M059J (cell line): ENCODE measurements around the gene MKKS. TPM values are rescaled to one million over a fixed set of nuclear protein-coding genes. Genes with fewer than 3 reads are reported as not detected.
"Not testable (repeated sequence)": the region's sequence is repeated elsewhere in the genome, so short reads cannot be mapped to it uniquely, and the experiment has no call there.

Experiments
- DNase-seq: peaks from one replicate; pipeline ENCODE4 v3.0.0-alpha.2; 2012; ENCODE audit warnings: low read depth
- total RNA-seq: library from RNA; depleted of rRNA; stranded (reverse); fragments of >200 nt; shearing (Covaris generic); gene quantifications from 2 replicates; pipeline ENCODE4 v1.2.3, GENCODE V29; 2014

The MKKS gene
- total RNA-seq, 1 experiment from 2014 or later, result 21.0 TPM

DNA sequence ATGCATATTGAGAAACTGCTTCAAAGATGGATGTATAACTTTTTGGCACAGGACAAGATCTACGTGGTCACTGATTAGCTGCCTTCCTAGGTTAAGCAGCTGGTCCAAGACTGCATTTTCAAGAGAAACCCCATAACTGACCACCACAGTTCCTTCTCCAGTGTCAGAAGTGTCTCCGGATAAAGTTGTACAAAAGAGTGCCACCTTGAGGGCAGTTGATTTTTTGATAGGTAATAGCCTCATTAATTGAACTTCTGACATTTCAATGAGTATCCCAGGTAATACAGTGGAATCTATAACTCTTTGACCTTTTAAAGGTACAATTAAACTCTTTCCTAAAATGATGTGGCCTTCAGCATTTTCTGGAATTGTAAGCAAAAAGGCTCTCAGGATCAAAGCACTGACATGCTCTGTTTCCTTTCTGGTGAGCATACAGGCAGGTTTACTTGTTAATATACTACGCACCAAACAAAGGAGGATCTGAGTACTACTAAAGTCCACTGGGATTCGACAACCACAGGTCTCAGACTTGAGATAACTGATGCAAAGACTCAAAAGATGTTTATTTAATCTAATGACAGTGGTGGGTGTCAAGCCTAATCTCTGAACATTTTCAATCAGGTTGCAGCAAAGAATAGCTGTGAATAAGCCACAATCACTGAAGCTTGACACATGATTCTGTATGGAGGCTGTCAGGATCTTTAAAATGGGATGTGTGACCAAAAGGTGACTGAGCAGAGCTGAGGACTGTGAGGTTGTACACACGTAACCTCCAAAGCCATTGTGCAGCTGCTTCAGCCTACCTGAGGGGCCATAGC is 21.2 kb downstream of the MKKS start:
- peak; percentile 44 for DNase-seq

DNA sequence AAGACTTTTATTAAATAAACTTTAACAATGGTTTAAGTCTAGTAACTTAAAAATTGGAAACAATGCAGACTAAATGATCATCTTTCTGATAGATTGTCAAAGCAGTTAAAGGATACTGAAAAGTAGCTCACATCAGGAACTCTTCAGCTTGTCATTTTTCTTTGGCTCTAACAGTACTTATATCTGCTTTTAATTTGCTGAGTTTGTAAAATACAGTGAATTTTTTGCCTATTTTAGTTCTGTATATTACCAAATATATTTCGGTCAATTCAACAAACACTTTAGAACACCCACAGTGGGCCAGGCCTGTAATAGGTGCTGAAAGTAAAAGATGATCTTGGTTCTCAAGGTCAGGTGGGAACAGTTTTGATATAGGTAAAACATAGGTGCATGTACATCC is 22.3 kb downstream of the MKKS start:
- no peak for DNase-seq

DNA sequence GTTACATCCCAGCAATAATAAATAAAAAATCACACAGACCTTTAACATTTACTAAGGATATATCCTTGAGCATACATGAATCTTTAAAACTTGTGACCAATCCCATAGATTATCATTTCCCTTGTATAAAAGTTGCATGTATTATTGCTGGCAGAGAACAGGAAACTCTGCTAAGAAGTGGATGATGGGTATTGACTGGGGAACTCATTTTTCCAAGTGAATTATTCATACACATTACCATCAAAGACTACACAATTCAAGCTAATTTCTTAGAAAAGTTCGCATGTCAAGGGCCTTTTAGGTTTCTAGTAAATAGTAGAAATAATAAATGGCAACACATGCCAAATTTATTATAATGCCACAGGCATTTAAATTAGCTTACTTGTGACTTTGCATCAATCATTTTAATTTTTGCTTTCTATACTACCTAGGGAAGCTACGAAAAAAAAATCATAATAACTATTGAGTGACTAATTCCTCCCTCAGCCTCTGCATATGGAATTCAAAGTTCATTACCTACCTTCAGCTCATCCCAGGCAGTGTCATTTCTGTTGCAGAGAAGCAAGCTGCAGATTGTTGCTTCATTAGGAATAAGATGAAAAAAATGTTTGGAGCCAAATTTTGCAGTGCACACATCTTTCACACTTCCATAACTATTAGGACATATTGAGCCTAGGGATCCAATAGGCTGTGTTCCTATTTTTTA is 25.8 kb downstream of the MKKS start:
- no peak for DNase-seq

DNA sequence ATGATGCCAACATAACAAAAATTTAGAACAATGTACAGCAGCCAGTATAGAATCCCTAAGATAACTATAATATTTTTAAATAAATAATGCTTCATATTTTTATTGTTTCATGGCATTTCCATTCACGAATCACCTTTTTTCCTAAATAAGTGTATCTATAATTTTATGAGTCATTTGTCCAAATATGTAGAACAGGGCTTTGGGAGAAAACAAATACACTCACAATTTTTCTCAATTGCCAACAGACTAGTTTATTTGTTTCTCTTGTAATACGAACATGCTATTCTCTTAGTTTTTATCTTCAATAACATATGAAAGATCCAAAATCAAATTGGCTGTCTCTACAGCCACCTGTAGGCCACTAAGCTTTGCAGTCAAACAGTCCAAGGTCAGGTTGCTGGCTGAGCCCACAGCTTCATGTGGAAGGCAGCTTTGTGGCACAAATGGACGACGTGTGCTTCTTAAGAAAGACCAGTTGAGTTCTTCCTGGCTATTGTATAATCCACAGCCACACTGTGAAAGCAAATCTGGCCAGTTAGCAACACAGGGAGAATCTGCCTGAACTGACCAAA is 29.0 kb downstream of the MKKS start:
- DNase-seq, result no peak

DNA sequence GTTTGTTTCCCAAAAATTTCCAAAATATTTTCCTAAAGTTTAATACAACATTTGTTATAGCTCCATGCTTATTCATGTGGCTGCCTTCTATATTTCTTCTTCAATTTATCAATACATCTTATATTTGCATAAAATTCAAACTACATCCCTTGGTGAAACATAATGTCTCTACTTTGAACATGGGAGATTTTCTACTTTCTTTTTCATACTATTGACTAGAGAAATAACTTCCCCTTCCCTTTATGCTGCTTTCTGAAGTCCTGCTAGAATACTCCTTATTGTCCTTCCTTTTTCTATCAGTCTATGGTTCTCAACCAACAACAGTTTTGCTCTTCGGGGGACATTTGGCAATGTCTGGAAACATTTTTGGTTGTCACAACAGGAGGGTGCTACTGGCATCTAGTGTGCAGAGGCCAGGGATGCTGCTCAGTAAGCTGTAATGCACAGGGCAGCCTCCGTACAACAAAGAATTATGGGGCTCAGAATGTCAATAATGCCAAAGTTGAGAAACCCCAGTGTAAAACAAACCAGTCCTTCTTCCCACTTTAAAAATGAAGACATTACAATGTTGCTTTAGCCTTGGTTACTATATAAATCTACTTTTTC is 29.9 kb downstream of the MKKS start:
- DNase-seq, result no peak

DNA sequence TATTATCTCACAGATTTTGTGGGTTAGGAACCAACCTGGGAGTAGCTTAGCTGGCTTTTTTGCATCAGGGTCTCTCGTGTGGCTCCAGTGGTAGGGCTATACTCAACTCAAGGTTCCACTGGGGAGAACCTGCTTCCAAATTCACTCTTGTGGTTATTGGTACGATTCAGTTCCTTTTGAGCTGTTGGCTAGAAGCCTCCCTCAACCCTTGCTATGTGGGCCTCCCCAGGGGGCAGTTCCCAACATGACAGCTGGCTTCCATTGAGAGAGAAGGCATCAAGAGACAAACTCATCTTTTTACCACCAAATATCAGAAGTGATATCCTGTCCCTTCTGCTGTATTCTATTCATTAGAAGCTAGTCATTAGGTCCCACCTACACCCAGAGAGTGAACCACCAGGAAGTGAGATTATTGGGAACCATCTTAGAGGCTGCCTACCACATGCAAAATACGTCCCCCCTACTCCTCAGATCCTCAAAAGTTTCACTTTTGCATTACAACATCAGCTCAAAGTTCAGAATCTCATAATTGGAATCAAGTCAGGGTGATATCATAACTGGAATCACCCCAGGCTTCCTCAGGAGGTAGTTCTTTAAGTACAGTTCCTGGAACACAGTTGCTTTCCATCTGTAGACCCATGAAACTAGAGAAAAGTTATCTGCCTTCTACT is 30.9 kb downstream of the MKKS start:
- no peak for DNase-seq

DNA sequence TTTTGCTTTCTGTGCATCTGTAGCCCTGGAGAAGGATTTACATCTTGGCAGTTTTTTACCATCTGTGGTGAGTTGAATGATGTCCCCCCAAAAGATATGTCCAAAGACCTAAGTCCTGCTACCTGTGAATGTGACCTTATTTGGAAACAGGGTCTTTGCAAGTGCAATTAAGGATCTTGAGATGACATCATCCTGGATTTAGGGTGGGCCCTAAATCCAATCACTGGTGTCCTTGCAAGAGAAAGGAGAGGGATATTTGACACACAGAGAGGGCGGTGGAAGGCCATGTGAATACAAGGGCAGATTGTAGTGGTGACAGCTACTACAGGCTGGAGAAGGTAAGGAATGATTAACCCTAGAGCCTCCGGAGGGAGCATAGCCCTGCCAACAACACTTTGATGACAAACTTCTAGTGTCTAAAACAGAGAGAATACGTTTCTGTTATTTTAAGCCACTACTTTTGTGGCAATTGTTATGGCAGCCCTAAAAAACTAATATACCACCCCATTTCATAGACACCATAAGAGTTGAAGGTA is 35.1 kb downstream of the MKKS start:
- no peak for DNase-seq

DNA sequence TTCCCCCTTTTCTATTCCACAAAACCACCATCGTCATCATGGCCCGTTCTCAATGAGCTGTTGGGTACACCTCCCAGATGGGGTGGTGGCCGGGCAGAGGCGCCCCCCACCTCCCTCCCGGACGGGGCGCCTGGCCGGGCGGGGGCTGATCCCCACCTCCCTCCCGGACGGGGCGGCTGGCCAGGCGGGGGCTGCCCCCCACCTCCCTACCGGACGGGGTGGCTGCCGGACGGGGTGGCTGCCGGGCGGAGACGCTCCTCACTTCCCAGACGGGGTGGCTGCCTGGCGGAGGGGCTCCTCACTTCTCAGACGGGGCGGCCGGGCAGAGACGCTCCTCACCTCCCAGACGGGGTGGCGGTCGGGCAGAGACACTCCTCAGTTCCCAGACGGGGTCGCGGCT is 39.3 kb downstream of the MKKS start:
- not testable (repeated sequence) for DNase-seq

DNA sequence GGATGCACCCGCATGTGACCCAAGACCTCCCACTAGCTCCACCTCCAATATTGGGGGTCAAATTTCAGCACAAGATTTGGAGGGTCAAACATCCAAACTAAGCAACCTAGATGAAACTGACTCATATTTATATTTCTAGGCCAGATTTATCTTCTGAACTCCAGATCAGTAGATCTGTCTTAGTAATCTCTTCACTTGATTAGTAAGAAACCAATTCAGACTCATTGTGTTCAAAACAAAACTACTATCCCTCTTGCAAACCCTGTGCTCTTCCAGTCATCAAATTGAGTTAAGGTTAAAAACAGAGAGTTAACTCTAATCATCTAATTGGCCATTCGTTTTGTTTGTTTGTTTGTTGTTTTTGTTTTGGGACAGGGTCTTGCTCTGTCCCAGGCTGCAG is 43.3 kb downstream of the MKKS start:
- no peak for DNase-seq

DNA sequence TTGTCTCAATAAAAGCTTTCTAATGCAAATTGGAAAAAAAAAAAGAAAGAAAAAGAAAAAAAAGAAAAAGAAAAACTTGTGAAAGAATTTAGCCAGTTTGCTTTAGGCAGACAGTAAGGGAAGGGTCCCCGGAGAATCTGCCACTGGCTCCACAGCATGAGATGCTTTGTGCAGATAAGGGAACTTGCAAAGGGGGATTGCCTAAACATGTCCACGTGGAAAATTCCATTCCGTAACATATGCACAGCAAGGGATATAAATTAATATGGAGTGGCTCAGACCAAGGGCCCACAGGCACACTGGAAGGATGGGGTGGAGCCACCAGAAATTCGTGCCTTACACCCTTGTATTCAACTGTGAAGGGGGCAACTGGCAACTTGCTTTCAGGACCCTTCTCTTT is 45.4 kb downstream of the MKKS start:
- DNase-seq, result no peak

DNA sequence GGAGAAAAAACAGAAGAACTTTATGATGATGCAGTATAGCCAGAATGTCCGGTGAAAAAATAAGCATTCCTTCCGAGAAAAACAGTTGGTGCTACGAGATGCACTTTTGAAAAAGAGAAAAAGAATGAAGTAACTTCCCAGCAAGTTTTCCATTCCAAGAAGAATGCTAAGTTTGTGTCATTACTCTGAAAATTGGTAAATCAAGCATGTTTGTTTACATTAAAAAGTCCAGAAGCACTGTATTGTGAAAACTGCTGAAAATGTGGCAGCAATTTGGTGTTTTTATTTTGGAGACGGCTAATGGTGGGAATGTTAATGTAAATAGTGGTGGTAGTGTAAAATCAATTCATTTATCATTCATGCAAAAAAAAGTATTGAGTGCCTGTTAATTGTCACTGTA is 46.3 kb downstream of the MKKS start:
- no peak for DNase-seq

DNA sequence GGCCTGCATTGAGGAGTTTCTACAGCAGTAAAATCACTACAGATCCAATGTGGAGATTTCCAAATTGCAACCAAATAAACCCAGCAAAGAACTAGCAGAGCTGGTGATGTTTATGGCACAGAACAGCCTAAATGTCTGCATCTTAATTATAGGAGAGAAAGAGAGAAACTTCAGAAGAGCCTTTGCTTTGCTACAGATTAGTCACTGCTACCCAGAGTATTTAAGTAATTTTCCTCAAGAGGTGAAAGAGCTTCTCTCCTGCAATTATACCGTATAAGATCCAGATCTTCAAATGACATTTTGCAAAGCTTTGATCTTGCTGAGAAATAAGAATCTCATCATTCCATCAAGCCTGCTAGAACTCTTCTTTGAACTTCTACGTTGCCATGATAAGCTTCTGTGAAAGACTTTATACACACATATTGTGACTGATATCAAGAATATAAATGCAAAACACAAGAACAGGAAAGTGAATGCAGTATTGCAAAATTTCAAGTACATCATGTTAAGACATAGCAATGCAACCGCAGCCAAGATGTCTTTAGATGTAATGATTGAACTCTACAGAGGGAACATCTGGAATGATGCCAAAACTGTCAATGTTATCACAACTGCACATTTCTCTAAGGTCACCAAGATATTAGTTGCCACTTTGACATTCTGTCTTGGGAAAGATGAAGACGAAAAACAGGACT is 48.0 kb downstream of the MKKS start:
- no peak for DNase-seq

DNA sequence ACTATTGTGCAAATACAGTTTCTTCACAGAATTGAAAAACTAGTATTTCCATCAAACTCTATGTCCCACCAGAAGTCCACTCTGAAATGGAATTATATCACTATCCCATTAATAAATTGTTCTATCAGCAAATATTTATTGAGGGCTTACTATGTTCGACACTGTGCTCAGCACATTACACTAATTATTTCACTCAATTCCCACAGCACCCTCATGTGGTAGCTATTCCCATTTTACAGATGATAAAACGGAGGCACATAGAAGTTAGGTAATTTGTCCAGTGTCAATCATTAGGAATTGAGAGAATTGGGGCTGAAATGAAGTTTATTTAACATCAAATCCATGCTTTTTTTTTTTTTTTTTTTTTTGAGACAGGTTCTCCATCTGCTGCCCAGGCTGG is 52.5 kb downstream of the MKKS start:
- DNase-seq, result peak; percentile 18

DNA sequence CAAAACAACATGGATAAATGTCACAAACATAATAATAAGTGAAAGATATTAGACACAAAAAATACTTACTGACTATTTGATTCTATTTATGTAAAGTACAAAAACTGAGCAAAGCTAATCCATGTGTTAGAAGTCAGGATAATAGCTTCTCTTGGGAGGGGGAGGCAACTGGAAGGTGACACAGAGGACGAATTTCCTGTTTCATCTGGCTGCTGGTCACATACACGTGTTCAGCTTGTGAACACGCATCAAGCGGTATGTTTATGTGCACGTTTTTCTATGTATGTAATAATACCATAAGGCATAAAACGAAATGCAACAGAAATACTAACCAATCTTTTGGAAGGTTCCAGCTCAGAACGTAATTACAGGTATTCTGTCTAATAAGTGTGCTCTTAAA is 54.3 kb downstream of the MKKS start:
- DNase-seq, result no peak

DNA sequence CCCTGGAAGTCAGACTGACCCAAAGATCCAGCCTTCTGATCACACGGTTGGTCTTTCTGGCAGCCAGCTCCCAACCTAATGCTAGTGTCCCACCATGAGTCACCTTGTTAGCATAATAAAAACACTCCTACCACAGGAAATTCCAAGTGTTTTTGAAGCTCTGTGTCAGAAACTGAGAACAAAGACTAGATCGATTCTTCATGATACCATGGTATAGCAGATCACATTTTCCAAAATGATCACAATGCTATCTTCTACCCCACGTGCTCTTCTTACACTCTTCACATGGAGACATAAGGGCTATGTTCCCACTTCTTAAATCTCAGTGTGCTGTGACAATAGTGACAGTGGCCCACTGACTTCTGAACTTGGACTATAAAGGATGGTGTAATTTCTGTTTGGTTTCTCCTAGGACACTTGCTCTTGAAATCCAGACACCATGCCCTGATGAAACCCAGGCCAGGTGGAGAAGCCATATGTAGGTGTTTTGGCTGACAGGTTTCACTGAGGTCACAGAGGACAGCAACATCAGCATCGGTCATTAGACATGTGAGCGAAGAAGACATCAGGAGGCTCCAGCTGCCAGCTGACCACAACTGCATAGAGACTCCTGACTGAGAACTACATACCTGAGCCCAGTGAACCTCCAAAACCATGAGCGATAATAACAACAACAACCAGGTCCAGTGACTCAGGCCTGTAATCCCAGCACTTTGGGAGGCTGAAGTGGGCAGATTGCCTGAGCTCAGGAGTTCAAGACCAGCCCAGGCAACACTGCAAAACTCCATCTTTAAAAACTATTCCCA is 57.5 kb downstream of the MKKS start:
- peak; percentile 95 for DNase-seq

DNA sequence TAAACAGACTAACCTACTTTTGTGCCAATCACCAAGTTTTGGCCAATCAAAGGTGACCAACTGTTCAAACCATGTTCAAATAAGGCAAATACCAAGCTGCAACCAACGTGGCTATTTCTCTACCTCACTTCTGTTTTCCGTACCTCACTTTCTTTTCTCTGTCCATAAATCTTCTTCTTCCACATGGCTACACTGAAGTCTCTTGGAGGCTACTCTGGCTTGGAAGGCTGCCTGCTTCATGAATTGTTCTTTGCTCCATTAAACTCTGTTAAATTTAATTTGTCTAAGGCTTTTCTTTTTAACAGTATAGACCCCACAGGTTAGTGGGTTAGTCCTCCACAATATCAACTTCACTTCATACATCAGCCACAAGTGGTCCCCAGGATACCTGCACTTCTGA is 58.8 kb downstream of the MKKS start:
- DNase-seq, result peak; percentile 61

DNA sequence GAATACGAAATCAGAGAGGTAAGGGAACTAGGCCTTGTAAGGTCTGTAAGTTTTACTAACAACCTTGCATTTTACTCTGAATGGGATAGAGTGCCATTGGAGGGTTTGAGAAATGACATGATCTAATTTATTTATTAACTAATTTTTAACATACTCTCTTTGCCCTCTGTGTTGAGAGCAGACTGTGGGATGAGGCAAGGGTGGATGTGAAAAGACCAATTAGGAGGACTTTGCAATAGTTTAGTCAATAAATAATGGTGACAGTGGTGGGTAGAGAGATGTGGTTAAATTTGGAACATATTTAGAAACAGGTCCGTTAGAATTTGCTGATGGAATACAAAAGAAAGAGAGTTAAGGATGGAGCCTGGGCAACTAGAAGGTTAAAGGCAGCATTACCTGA is 60.0 kb downstream of the MKKS start:
- DNase-seq, result no peak

DNA sequence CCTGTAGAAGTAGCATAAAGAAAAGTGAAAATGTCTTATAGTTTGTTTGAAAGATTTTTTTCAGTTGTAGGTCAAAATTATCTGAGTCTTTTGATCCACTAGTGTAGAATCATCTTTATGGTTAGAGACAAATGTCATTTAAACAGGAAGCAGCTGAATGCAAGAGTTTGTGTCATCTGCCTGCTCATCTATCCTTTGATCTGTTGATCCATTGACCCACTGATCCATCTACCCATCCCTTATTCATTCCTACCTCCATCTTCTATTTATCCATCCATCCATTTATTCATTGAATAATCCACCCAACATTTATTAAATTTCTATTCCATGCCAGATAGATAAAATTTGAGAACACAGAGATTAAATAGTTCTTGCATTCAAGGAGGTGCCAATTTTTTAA is 62.6 kb downstream of the MKKS start:
- no peak for DNase-seq

DNA sequence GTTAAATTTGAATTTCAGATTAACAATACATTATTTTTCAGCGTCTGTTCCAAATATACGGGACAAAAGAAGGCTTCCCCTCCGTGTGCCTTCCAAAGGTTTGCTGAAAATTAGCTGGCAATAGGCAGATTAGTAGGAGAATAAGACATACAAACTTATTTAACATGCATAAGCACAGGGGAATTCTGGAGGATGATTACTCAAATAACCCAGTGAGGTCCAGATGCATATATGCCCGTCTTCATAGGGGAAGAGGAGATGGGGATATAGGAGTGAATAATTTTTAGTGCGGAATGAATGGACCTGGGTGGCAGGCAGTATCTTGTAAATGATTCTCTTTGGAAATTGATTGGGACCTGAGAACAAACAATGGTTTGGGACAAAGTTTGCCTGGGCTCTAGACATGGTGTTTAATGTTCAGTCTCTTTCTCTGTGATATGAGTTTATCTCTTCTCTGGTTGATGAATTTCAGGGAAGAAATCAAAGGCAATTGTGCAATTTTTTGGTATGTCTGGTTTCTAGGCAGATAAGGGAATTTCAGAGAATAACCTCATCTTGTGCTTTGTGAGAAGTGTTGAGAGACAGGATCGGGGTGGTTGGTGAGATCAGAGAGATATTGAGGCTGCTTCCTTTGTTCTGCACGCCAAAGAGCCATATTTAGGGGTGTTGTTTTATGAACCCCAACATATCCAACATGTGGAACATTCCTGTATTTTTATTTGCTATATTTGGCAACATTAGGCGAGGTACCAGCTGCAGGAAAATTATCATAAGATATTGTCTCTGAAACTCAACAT is 63.7 kb downstream of the MKKS start:
- DNase-seq, result peak; percentile 20

DNA sequence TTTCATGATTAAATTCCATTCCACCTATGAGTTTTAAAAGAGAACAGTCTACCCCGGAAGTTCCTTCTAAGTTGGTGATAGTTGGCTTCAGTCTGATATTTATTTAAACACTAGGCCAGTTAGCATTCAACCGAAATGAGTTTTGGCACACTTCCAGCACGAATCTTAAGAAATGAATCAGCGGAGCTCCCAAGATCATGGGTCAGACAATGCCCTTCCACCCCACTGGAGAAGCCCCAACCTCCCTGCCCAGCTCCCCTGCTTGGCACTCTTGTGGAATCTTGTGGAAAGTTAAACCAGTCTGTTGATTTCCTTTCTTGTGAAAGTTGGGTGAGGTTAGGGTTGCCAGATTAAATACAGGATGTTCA is 64.3 kb downstream of the MKKS start:
- DNase-seq, result peak; percentile 98
